ENCODE data around the gene OR2C1.

- TF ChIP-seq EZH2 (IDR thresholded peaks at IDR 0.05; ENCODE audit: low read length, missing control alignments) (no peak), CTCF (conservative IDR thresholded peaks at IDR 0.05 in 1 of 2, IDR thresholded peaks at IDR 0.05 in 1 of 2; ENCODE audit: low read depth in 1 of 2, low read length in 2 of 2) (no peak)
These were observed 33.9 kb upstream of the OR2C1 start for GRCh38 chr16:3321816-3322215.

All from fibroblast of lung (primary cell).